Upper lobe of left lung (tissue), 6 donors: ENCODE measurements around the gene EML4. TPM values are rescaled to one million over a fixed set of nuclear protein-coding genes. Genes with fewer than 3 reads are reported as not detected.

Experiments used
- ATAC-seq, 2 donors: fragments of 200-7000 bp; cut with Tn5 transposase; one replicate each; pipeline ENCODE4 v1.9.1; 2022; ENCODE audit warnings: mild to moderate bottlenecking in 2 of 2, moderate library complexity in 2 of 2; ENCODE audit not compliant: low FRiP score in 2 of 2
- DNase-seq, 2 donors: peaks; one replicate each; pipeline ENCODE4 v3.0.0-alpha.2; 2019 to 2020
- H3K27ac ChIP-seq, 4 donors: fragments of 200-600 bp; sonication (generic); one replicate each; pipeline ENCODE4 v1.5.1; 2016 to 2019
- H3K27me3 ChIP-seq, 4 donors: fragments of 200-600 bp; sonication (generic); one replicate each; pipeline ENCODE4 v1.5.1; 2017 to 2019
- H3K36me3 ChIP-seq, 4 donors: fragments of 200-600 bp; sonication (generic); one replicate each; pipeline ENCODE4 v1.5.1; 2016 to 2019
- H3K4me1 ChIP-seq, 4 donors: fragments of 200-600 bp; sonication (generic); one replicate each; pipeline ENCODE4 v1.5.1; 2018 to 2019
- H3K4me3 ChIP-seq, 4 donors: fragments of 200-600 bp; sonication (generic); one replicate each; pipeline ENCODE4 v1.5.1; 2017 to 2019; ENCODE audit warnings: mild to moderate bottlenecking in 2 of 4, moderate library complexity in 1 of 4
- H3K9me3 ChIP-seq, 4 donors: fragments of 200-600 bp; sonication (generic); one replicate each; pipeline ENCODE4 v1.5.1; 2018 to 2019
- EP300 ChIP-seq, 4 donors: sonication (generic); formaldehyde crosslinking; IDR thresholded peaks; one replicate each; pipeline ENCODE4 v1.5.1; 2017; ENCODE audit warnings: antibody characterized with exemption in 4 of 4, control low read depth in 2 of 4
- POLR2A ChIP-seq, 4 donors: fragments of 450-650 bp; IDR thresholded peaks; one replicate each; pipeline ENCODE4 v1.5.1; 2016 to 2017; ENCODE audit warnings: antibody characterized with exemption in 4 of 4, mild to moderate bottlenecking in 2 of 4
- POLR2AphosphoS5 ChIP-seq, 2 donors: sonication (generic); formaldehyde crosslinking; IDR thresholded peaks; one replicate each; pipeline ENCODE4 v1.5.1; 2017; ENCODE audit warnings: antibody characterized with exemption in 2 of 2
- WGBS, 2 donors: methylation state at CpG; one replicate each; pipeline ENCODE4 v1.1.5; 2017 to 2018; 5-methylcytosine and 5-hydroxymethylcytosine counted together
- total RNA-seq, 6 donors: library from RNA; depleted of rRNA in 4 of 6; stranded (reverse); fragments of >200 nt in 4 of 6; gene quantifications; one replicate each; pipeline versions ENCODE4 v1.1.0 to v1.2.1, GENCODE V29; 2016 to 2021
- TF ChIP-seq, protein P1 (sequence below), 6 experiments: fragments of 450-650 bp in 4 of 6; fragments of 200-600 bp in 2 of 6; sonication (generic) in 2 of 6; IDR thresholded peaks; one replicate each; pipeline ENCODE4 v1.5.1; 2016 to 2019; ENCODE audit warnings: antibody characterized with exemption in 6 of 6
- donor health status: DM: no; HTN: no; CAD: no; lungs with moderate emphysema.
- donor health status: DM: no; HTN: yes; CAD: no; lungs with severe emphysema.

The EML4 gene
- total RNA-seq, 6 donors from 2014 or later, result 42.7 to 96.9 (median 62.0) TPM

- H3K4me1 ChIP-seq, result peaks cover 0 to 7% (median 2%) of the 10 kb centered on the region in 4 donors
- H3K27me3 ChIP-seq, result no peaks in the 10 kb centered on the region
- no peaks in the 10 kb centered on the region for H3K9me3 ChIP-seq
- DNase-seq (no peak), ATAC-seq (no peak)
- TF ChIP-seq, protein P1, sequence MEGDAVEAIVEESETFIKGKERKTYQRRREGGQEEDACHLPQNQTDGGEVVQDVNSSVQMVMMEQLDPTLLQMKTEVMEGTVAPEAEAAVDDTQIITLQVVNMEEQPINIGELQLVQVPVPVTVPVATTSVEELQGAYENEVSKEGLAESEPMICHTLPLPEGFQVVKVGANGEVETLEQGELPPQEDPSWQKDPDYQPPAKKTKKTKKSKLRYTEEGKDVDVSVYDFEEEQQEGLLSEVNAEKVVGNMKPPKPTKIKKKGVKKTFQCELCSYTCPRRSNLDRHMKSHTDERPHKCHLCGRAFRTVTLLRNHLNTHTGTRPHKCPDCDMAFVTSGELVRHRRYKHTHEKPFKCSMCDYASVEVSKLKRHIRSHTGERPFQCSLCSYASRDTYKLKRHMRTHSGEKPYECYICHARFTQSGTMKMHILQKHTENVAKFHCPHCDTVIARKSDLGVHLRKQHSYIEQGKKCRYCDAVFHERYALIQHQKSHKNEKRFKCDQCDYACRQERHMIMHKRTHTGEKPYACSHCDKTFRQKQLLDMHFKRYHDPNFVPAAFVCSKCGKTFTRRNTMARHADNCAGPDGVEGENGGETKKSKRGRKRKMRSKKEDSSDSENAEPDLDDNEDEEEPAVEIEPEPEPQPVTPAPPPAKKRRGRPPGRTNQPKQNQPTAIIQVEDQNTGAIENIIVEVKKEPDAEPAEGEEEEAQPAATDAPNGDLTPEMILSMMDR (IDR thresholded peaks at IDR 0.05), result no peak
- no peaks in the 10 kb centered on the region for H3K36me3 ChIP-seq
- H3K27ac ChIP-seq, result no peak overlapping the region
- no peak overlapping the region for H3K4me3 ChIP-seq
These were observed 19.0 kb upstream of the EML4 start for GRCh38 chr2:42150159-42150558.

- no peaks in the 10 kb centered on the region for H3K36me3 ChIP-seq
- no peak overlapping the region for H3K27ac ChIP-seq
- no peak overlapping the region for H3K4me3 ChIP-seq
- WGBS, 2 donors, result 83 to 86% methylated on average over 4 of the region's 4 CpGs
- ATAC-seq (no peak), DNase-seq (no peak)
- no peaks in the 10 kb centered on the region for H3K27me3 ChIP-seq
- TF ChIP-seq POLR2AphosphoS5 (IDR thresholded peaks at IDR 0.05) (no peak), POLR2A (IDR thresholded peaks at IDR 0.05) (no peak), EP300 (IDR thresholded peaks at IDR 0.05) (no peak)
- TF ChIP-seq, protein P1 (IDR thresholded peaks at IDR 0.05), result no peak
- H3K9me3 ChIP-seq, result no peaks in the 10 kb centered on the region
- no peaks in the 10 kb centered on the region for H3K4me1 ChIP-seq
These were observed 15.1 kb upstream of the EML4 start for GRCh38 chr2:42153944-42154581.

- H3K4me3 ChIP-seq, result no peak overlapping the region
- ATAC-seq, result no peak
- no peak for DNase-seq
- no peaks in the 10 kb centered on the region for H3K27me3 ChIP-seq
- H3K36me3 ChIP-seq, result no peaks in the 10 kb centered on the region
- H3K9me3 ChIP-seq, result no peaks in the 10 kb centered on the region
- 94% methylated on average over 4 of the region's 4 CpGs for WGBS, 2 donors
- no peak for TF ChIP-seq POLR2AphosphoS5 (IDR thresholded peaks at IDR 0.05)
- no peak for TF ChIP-seq POLR2A (IDR thresholded peaks at IDR 0.05)
- no peak for TF ChIP-seq EP300 (IDR thresholded peaks at IDR 0.05)
- TF ChIP-seq, protein P1 (IDR thresholded peaks at IDR 0.05), result no peak
- no peaks in the 10 kb centered on the region for H3K4me1 ChIP-seq
- no peak overlapping the region for H3K27ac ChIP-seq
These were observed 12.4 kb upstream of the EML4 start for GRCh38 chr2:42156721-42157120.

GRCh38 chr2:42161444-42161843 is 7.7 kb upstream of the EML4 start:
- Histone ChIP-seq H3K27me3 (no peaks in the 10 kb centered on the region), H3K9me3 (no peaks in the 10 kb centered on the region), H3K36me3 (no peaks in the 10 kb centered on the region), H3K4me3 (no peak overlapping the region), H3K27ac (no peak overlapping the region), H3K4me1 (no peaks in the 10 kb centered on the region)
- ATAC-seq, result no peak
- DNase-seq, result no peak
- TF ChIP-seq POLR2A (IDR thresholded peaks at IDR 0.05) (no peak), POLR2AphosphoS5 (IDR thresholded peaks at IDR 0.05) (no peak)

GRCh38 chr2:42163444-42164045 is 5.6 kb upstream of the EML4 start:
- Histone ChIP-seq H3K36me3 (no peaks in the 10 kb centered on the region), H3K27ac (no peak overlapping the region), H3K9me3 (no peaks in the 10 kb centered on the region), H3K4me1 (peaks cover 0 to under 1% (median under 1%) of the 10 kb centered on the region in 4 donors), H3K27me3 (no peaks in the 10 kb centered on the region), H3K4me3 (no peak overlapping the region)
- TF ChIP-seq EP300 (IDR thresholded peaks at IDR 0.05), result no peak
- TF ChIP-seq, protein P1 (IDR thresholded peaks at IDR 0.05), result no peak
- TF ChIP-seq POLR2AphosphoS5 (IDR thresholded peaks at IDR 0.05), result no peak
- TF ChIP-seq POLR2A (IDR thresholded peaks at IDR 0.05), result no peak
- DNase-seq (no peak), ATAC-seq (peak in 1 of 2 donors; percentile 43)
- 62% methylated on average over 8 of the region's 8 CpGs for WGBS, 2 donors
